ENCODE results near the gene PROC. TPM values are rescaled to one million over a fixed set of nuclear protein-coding genes. Genes with fewer than 3 reads are reported as not detected.

Gene PROC
- total and polyA plus RNA-seq, 9 of the 15 experiments (the other 6 are each of a cell fraction or from before 2014, with no cell fraction given), result not detected

- Histone ChIP-seq H2AFZ (ENCODE audit: low read depth, low read length) (peak overlapping the region; percentile 99), H3K27ac (ENCODE audit: extremely low read depth, low read depth, low read length) (peak overlapping the region; percentile 82), H3K4me1 (replicated peaks in 1 of 2; ENCODE audit: control insufficient read depth in 2 of 2, insufficient read depth in 2 of 2, low read length in 2 of 2) (peaks cover 20 to 42% of the 10 kb centered on the region in 2 experiments; a peak in 4 of 5 replicates), H3K9ac (ENCODE audit: insufficient read depth in 1 of 2, low read depth in 2 of 2, low read length in 2 of 2) (peak overlapping the region; percentile 78 to 94), H3K79me2 (ENCODE audit: control insufficient read depth, insufficient read depth, low read length) (peaks cover 35% of the 10 kb centered on the region), H3K9me1 (ENCODE audit: control insufficient read depth, insufficient read depth, low read length) (no peaks in the 10 kb centered on the region), H3K4me3 (peak overlapping the region; percentile 87), H3K4me2 (ENCODE audit: insufficient read depth, low read length) (peak overlapping the region; percentile 85), H4K20me1 (replicated peaks; ENCODE audit: control insufficient read depth, insufficient read depth, low read length) (peaks cover 3% of the 10 kb centered on the region; the same call in 1 of the 2 replicates), H3K36me3 (ENCODE audit: control insufficient read depth, insufficient read depth, low read length) (no peaks in the 10 kb centered on the region; the same call in 2 of the 3 replicates), H3K27me3 (ENCODE audit: control insufficient read depth in 2 of 2, insufficient read depth in 2 of 2, low read length in 2 of 2) (no peaks in the 10 kb centered on the region; a peak in 1 of 5 replicates), H3K9me3 (replicated peaks; ENCODE audit: control insufficient read depth, insufficient read depth, low read depth, low read length) (no peaks in the 10 kb centered on the region)
- in situ Hi-C loops (cut with MboI), result no loop called here
- ATAC-seq, result 0 out of 3 replicates have a peak, but pooled peaks have one; percentile 3
- intact Hi-C loops (cut with micrococcal nuclease), result no loop called here
- POLR2A ChIA-PET, result interaction anchor here (0.7 to 1.4 kb wide), 8 partner anchors 9 to 92 kb away, joined by 3 to 6 read pairs (median 4); no protein-coding TSS in a partner anchor
- 29% methylated on average over 8 of the region's 8 CpGs for WGBS (ENCODE audit: insufficient coverage, low coverage, missing lambda C conversion rate)
- TSS peak; percentile 85 for BruUV-seq (replicated peaks)
- FAIRE-seq, result no peak
- CTCF ChIA-PET (ENCODE audit: low intra/inter-chr PET ratio), result no interaction called here
- TF ChIP-seq MYNN (IDR thresholded peaks at IDR 0.05) (0 out of 2 replicates have a peak, but pooled peaks have one; percentile 10), MYNN (CRISPR knock-in tag; IDR thresholded peaks at IDR 0.05) (no peak), GABPB1 (CRISPR knock-in tag; IDR thresholded peaks at IDR 0.05) (no peak), ZNF785 (CRISPR knock-in tag; IDR thresholded peaks at IDR 0.05) (no peak), SMARCA4 (IDR thresholded peaks at IDR 0.05) (0 out of 2 replicates have a peak, but pooled peaks have one; percentile 8), HDGF (IDR thresholded peaks at IDR 0.05) (0 out of 2 replicates have a peak, but pooled peaks have one; percentile 55), TEAD1 (CRISPR knock-in tag; IDR thresholded peaks at IDR 0.05) (peak in 1 of 2 experiments; percentile 17; a peak in 1 of 4 replicates), PRDM10 (IDR thresholded peaks at IDR 0.05; ENCODE audit: partially characterized antibody) (peak; percentile 51)
- TF ChIP-seq, protein P1, sequence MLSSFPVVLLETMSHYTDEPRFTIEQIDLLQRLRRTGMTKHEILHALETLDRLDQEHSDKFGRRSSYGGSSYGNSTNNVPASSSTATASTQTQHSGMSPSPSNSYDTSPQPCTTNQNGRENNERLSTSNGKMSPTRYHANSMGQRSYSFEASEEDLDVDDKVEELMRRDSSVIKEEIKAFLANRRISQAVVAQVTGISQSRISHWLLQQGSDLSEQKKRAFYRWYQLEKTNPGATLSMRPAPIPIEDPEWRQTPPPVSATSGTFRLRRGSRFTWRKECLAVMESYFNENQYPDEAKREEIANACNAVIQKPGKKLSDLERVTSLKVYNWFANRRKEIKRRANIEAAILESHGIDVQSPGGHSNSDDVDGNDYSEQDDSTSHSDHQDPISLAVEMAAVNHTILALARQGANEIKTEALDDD (IDR thresholded peaks at IDR 0.05), result peak; percentile 86
- peak in 1 of 4 experiments; percentile 32 for DNase-seq (ENCODE audit: extremely low read depth in 1 of 4, low spot score in 3 of 4)
Observed at GRCh38 chr2:127388423-127389164, 29.6 kb upstream of the PROC start.
